IMR-90 (cell line): Measurements from ENCODE around the gene PAQR5. TPM values are rescaled to one million over a fixed set of nuclear protein-coding genes. Genes with fewer than 3 reads are reported as not detected.

Experiments
- ATAC-seq: fragments of 200-7000 bp; cut with Tn5 transposase; 2 replicates; pipeline ENCODE4 v1.9.1; 2020; ENCODE audit warnings: low read depth, mild to moderate bottlenecking, moderate library complexity
- BruUV-seq: library from RNA; stranded (reverse); fragments of 400-500 nt; replicated peaks from 2 replicates; lab custom pipeline; 2021; lab: Mats Ljungman, UMichigan
- CTCF ChIA-PET: fragments of 300-600 bp; formaldehyde crosslinking; extraction: SDS; loops from one replicate; lab custom pipeline; 2021; ENCODE audit warnings: antibody characterized with exemption; lab: Yijun Ruan, JAX
- POLR2A ChIA-PET: fragments of 300-600 bp; sonication (Branson Sonifier 250); formaldehyde crosslinking; loops from one replicate; lab custom pipeline; 2022; ENCODE audit warnings: antibody characterized with exemption; ENCODE audit not compliant: unreplicated experiment; lab: Charles Lee
- DNase-seq: peaks from one replicate; pipeline ENCODE4 v3.0.0; 2013
- H2AFZ ChIP-seq: replicated peaks from 2 replicates; pipeline ENCODE3; 2013; ENCODE audit warnings: low read length, mild to moderate bottlenecking; ENCODE audit not compliant: poor library complexity
- H2AK5ac ChIP-seq: 2 replicates; pipeline ENCODE4 v1.6.1; 2013; ENCODE audit warnings: low read depth, low read length, inconsistent platforms
- H2AK9ac ChIP-seq: replicated peaks from 2 replicates; pipeline ENCODE3; 2013; ENCODE audit warnings: mild to moderate bottlenecking, low read depth, low read length, moderate library complexity; ENCODE audit not compliant: poor library complexity
- H2BK120ac ChIP-seq: 2 replicates; pipeline ENCODE4 v1.6.1; 2013; ENCODE audit warnings: low read depth, low read length, inconsistent platforms
- H2BK15ac ChIP-seq: 3 replicates; pipeline ENCODE4 v1.6.1; 2013; ENCODE audit warnings: low read depth, low read length, inconsistent platforms
- H2BK20ac ChIP-seq: 2 replicates; pipeline ENCODE4 v1.6.1; 2013; ENCODE audit warnings: low read depth, mild to moderate bottlenecking, inconsistent platforms, low read length, moderate library complexity
- H2BK5ac ChIP-seq: 2 replicates; pipeline ENCODE4 v1.6.1; 2013; ENCODE audit warnings: mild to moderate bottlenecking, low read depth, low read length, inconsistent platforms; ENCODE audit not compliant: poor library complexity, severe bottlenecking
- H3K14ac ChIP-seq: replicated peaks from 2 replicates; pipeline ENCODE4 v1.6.1; 2013; ENCODE audit warnings: low read depth, low read length, inconsistent platforms
- H3K18ac ChIP-seq: 2 replicates; pipeline ENCODE4 v1.6.1; 2013; ENCODE audit warnings: low read depth, low read length, control low read depth
- H3K23ac ChIP-seq: 2 replicates; pipeline ENCODE4 v1.6.1; 2013; ENCODE audit warnings: low read depth, low read length, inconsistent platforms
- H3K27ac ChIP-seq: 2 replicates; pipeline ENCODE4 v1.5.1; 2013; ENCODE audit warnings: mild to moderate bottlenecking, control low read depth, low read length; ENCODE audit not compliant: insufficient read depth
- H3K27me3 ChIP-seq: 2 replicates; pipeline ENCODE4 v1.6.1; 2013; ENCODE audit warnings: low read length; ENCODE audit not compliant: control insufficient read depth, insufficient read depth
- H3K36me3 ChIP-seq: 2 replicates; pipeline ENCODE4 v1.6.1; 2013; ENCODE audit warnings: low read length, mixed read lengths; ENCODE audit not compliant: control insufficient read depth, insufficient read depth
- H3K4ac ChIP-seq: 2 replicates; pipeline ENCODE4 v1.6.1; 2013; ENCODE audit warnings: low read depth, low read length, inconsistent platforms
- H3K4me1 ChIP-seq: 2 replicates; pipeline ENCODE4 v1.6.1; 2013; ENCODE audit warnings: low read length, mixed read lengths; ENCODE audit not compliant: control insufficient read depth, insufficient read depth
- H3K4me2 ChIP-seq: 2 replicates; pipeline ENCODE4 v1.6.1; 2013; ENCODE audit warnings: low read depth, mild to moderate bottlenecking, control low read depth, low read length, moderate library complexity
- H3K4me3 ChIP-seq: 2 replicates; pipeline ENCODE4 v1.5.1; 2013; ENCODE audit warnings: low read depth, mild to moderate bottlenecking, control low read depth, low read length, moderate library complexity; ENCODE audit not compliant: insufficient read depth
- H3K56ac ChIP-seq: 2 replicates; pipeline ENCODE4 v1.6.1; 2013; ENCODE audit warnings: low read length, inconsistent platforms; ENCODE audit not compliant: insufficient read depth; ENCODE audit errors: extremely low read depth
- H3K79me1 ChIP-seq, 2 experiments: 2 replicates each; pipeline ENCODE4 v1.6.1; 2013; ENCODE audit warnings: low read length in 2 of 2, inconsistent platforms in 1 of 2, low read depth in 1 of 2
- H3K9ac ChIP-seq: 2 replicates; pipeline ENCODE4 v1.6.1; 2013; ENCODE audit warnings: low read depth, low read length, control low read depth
- H3K9me1 ChIP-seq: 2 replicates; pipeline ENCODE4 v1.6.1; 2013; ENCODE audit warnings: low read length, inconsistent platforms; ENCODE audit not compliant: insufficient read depth
- H3K9me3 ChIP-seq: 2 replicates; pipeline ENCODE4 v1.6.1; 2013; ENCODE audit warnings: low read length; ENCODE audit not compliant: control insufficient read depth, insufficient read depth
- H4K20me1 ChIP-seq: 2 replicates; pipeline ENCODE4 v1.6.1; 2013; ENCODE audit warnings: low read length, inconsistent platforms; ENCODE audit not compliant: insufficient read depth
- H4K5ac ChIP-seq: 2 replicates; pipeline ENCODE4 v1.6.1; 2013; ENCODE audit warnings: mild to moderate bottlenecking, low read depth, low read length, control low read depth
- H4K8ac ChIP-seq, 2 experiments: 2 replicates each; pipeline ENCODE4 v1.6.1; 2013; ENCODE audit warnings: low read depth in 2 of 2, low read length in 2 of 2, control low read depth in 1 of 2, inconsistent platforms in 1 of 2
- H4K91ac ChIP-seq: 2 replicates; pipeline ENCODE4 v1.6.1; 2013; ENCODE audit warnings: low read depth, low read length, inconsistent platforms; ENCODE audit not compliant: insufficient read depth
- BHLHE40 ChIP-seq: fragments of 150-350 bp; IDR thresholded peaks from 2 replicates; pipeline ENCODE4 v1.6.1; 2016; ENCODE audit warnings: mild to moderate bottlenecking, low read depth, low read length
- CHD1 ChIP-seq: IDR thresholded peaks from 2 replicates; pipeline ENCODE4 v1.6.1; 2012; ENCODE audit warnings: low read depth, low read length, improper control_type of control experiment
- ELK1 ChIP-seq: fragments of 150-350 bp; IDR thresholded peaks from 2 replicates; pipeline ENCODE4 v1.6.1; 2016; ENCODE audit warnings: low read depth, mild to moderate bottlenecking, low read length, moderate library complexity, borderline replicate concordance
- FOS ChIP-seq: fragments of 150-350 bp; IDR thresholded peaks from 2 replicates; pipeline ENCODE4 v1.6.1; 2016; ENCODE audit warnings: low read depth, low read length
- MXI1 ChIP-seq: IDR thresholded peaks from 2 replicates; pipeline ENCODE4 v1.6.1; 2012; ENCODE audit warnings: low read depth, mild to moderate bottlenecking, low read length, moderate library complexity, borderline replicate concordance
- RFX5 ChIP-seq: IDR thresholded peaks from 2 replicates; pipeline ENCODE4 v1.8.0; 2012; ENCODE audit warnings: low read depth, mild to moderate bottlenecking, low read length, moderate library complexity
- WGBS, 2 experiments: methylation state at CpG; one replicate each; pipeline versions ENCODE4 v1.1.5 to v1.1.7; 2013; ENCODE audit warnings: missing lambda C conversion rate in 2 of 2; ENCODE audit not compliant: insufficient read length in 1 of 2; ENCODE audit errors: extremely low coverage in 2 of 2; 5-methylcytosine and 5-hydroxymethylcytosine counted together
- dilution Hi-C: fragments of 300-500 bp; cut with HindIII; formaldehyde crosslinking; loops from one replicate; pipeline ENCODE4 v1.14.3; 2018; ENCODE audit warnings: low sequenced_read_pairs; ENCODE audit not compliant: unreplicated experiment
- in situ Hi-C: fragments of 300-500 bp; cut with MboI; formaldehyde crosslinking; loops from 3 replicates; pipeline ENCODE4 v1.14.3; 2019; ENCODE audit warnings: low sequenced_read_pairs, inconsistent platforms, mixed read lengths
- intact Hi-C: fragments of 100-400 bp; cut with micrococcal nuclease; formaldehyde crosslinking; loops from 2 replicates; pipeline ENCODE4 v1.10.0; 2022
- polyA plus RNA-seq, 3 experiments: library from polyadenylated mRNA; depleted of rRNA; stranded (reverse); fragments of >200 nt; gene quantifications; 2 replicates each; pipeline ENCODE4 v1.2.3, GENCODE V29; 2012; ENCODE audit warnings: low replicate concordance in 1 of 3
- total RNA-seq: library from RNA; depleted of rRNA; stranded (reverse); fragments of >200 nt; gene quantifications from 2 replicates; pipeline ENCODE4 v1.2.3, GENCODE V29; 2012; rRNA removed

PAQR5 gene
- total and polyA plus RNA-seq, 2 of the 4 experiments (the other 2 are of a cell fraction) = 2.3 to 2.7 TPM

- Histone ChIP-seq H2AK9ac (no peak overlapping the region), H3K56ac (no peak overlapping the region), H4K5ac (no peak overlapping the region), H3K79me1 (peaks cover 5 to 56% of the 10 kb centered on the region in 2 experiments; a peak in 2 of 4 replicates), H2BK120ac (no peak overlapping the region), H2BK5ac (no peak overlapping the region), H3K4me3 (no peak overlapping the region), H2BK15ac (no peak overlapping the region), H4K91ac (no peak overlapping the region), H3K27ac (no peak overlapping the region), H3K9me3 (no peaks in the 10 kb centered on the region), H3K18ac (no peak overlapping the region), H3K23ac (no peak overlapping the region), H4K8ac (no peak overlapping the region; a peak in 1 of 4 replicates), H3K4me1 (peaks cover 15% of the 10 kb centered on the region), H3K14ac (no peak overlapping the region), H4K20me1 (peaks cover 55% of the 10 kb centered on the region), H3K9ac (no peak overlapping the region), H3K4me2 (no peak overlapping the region), H2BK20ac (no peak overlapping the region), H2AK5ac (no peak overlapping the region), H3K27me3 (no peaks in the 10 kb centered on the region), H3K36me3 (peaks cover 24% of the 10 kb centered on the region), H3K4ac (no peak overlapping the region), H3K9me1 (peaks cover 22% of the 10 kb centered on the region), H2AFZ (no peak overlapping the region)
- TF ChIP-seq MXI1 = no peak
- TF ChIP-seq BHLHE40 = no peak
- TF ChIP-seq FOS = no peak
- no peak for TF ChIP-seq ELK1
- TF ChIP-seq CHD1 = no peak
- TF ChIP-seq RFX5 = no peak
- no peak for DNase-seq
- in situ Hi-C loops (no loop called here), dilution Hi-C loops (no loop called here), intact Hi-C loops (loop anchor here (10.0 kb wide), 1 partner anchor 292 kb away; the partner anchor contains the start of gene GLCE)
- no CpG with 5 or more reads among the region's 13 CpGs for WGBS, 2 experiments
- POLR2A ChIA-PET = no interaction called here
- ATAC-seq = no peak
- CTCF ChIA-PET = interaction anchor here (1.0 kb wide), 1 partner anchor 9 kb away, joined by 4 read pairs; no protein-coding TSS in a partner anchor
- no TSS peak for BruUV-seq
Measured at GRCh38 chr15:69456208-69457166, 157.8 kb downstream of the PAQR5 start.

Other genes with a start within 250 kb of the PAQR5 start
- 29.6 and 38.0 TPM in 2 replicates for gene GLCE, start 138.3 kb upstream of the PAQR5 start, total RNA-seq
- 14.1 and 15.3 TPM in 2 replicates for gene GLCE, start 138.3 kb upstream of the PAQR5 start, polyA plus RNA-seq (2012; rRNA removed)
- gene KIF23, start 115.4 kb downstream of the PAQR5 start, total RNA-seq = 56.1 and 70.5 TPM in 2 replicates
- 34.1 and 37.7 TPM in 2 replicates for gene KIF23, start 115.4 kb downstream of the PAQR5 start, polyA plus RNA-seq (2012; rRNA removed)
- gene RPLP1, start 153.9 kb downstream of the PAQR5 start, total RNA-seq = 97.0 and 132 TPM in 2 replicates
- 1,440 and 1,469 TPM in 2 replicates for gene RPLP1, start 153.9 kb downstream of the PAQR5 start, polyA plus RNA-seq (2012; rRNA removed)